SK-N-SH treated with all-trans-retinoic acid at 6 μM for 48 hours (cell line): ENCODE data around the gene PLAAT4.

Experiments
- ARNTL ChIP-seq: fragments of 450-650 bp; formaldehyde crosslinking; IDR thresholded peaks from 2 replicates; pipeline ENCODE4 v1.5.0; 2020; ENCODE audit warnings: low read depth, mild to moderate bottlenecking, moderate library complexity, borderline replicate concordance
- BACH2 ChIP-seq: fragments of 250-450 bp; sonication (Bioruptor Pico); IDR thresholded peaks from 2 replicates; pipeline ENCODE4 v1.9.0; 2021; ENCODE audit warnings: mild to moderate bottlenecking, borderline replicate concordance
- CSDC2 ChIP-seq: fragments of 250-450 bp; sonication (Bioruptor Pico); IDR thresholded peaks from 2 replicates; pipeline ENCODE4 v1.5.0; 2020; ENCODE audit warnings: mild to moderate bottlenecking, moderate library complexity
- GLIS3 ChIP-seq: fragments of 250-450 bp; sonication (Bioruptor Pico); IDR thresholded peaks from 2 replicates; pipeline ENCODE4 v1.5.0; 2020; ENCODE audit warnings: mild to moderate bottlenecking, moderate library complexity
- ISL1 ChIP-seq: fragments of 250-450 bp; sonication (Bioruptor Pico); IDR thresholded peaks from 2 replicates; pipeline ENCODE4 v2.1.2; 2022; ENCODE audit warnings: mild to moderate bottlenecking, moderate library complexity
- PPARA ChIP-seq: fragments of 250-450 bp; sonication (Bioruptor Pico); IDR thresholded peaks from 2 replicates; pipeline ENCODE4 v1.5.0; 2020; ENCODE audit warnings: mild to moderate bottlenecking, borderline replicate concordance
- RARB ChIP-seq: fragments of 250-450 bp; sonication (Bioruptor Pico); IDR thresholded peaks from 2 replicates; pipeline ENCODE4 v1.8.0; 2021; ENCODE audit warnings: mild to moderate bottlenecking, moderate library complexity
- SNAI2 ChIP-seq: fragments of 250-450 bp; sonication (Bioruptor Pico); IDR thresholded peaks from 2 replicates; pipeline ENCODE4 v1.5.0; 2020; ENCODE audit warnings: mild to moderate bottlenecking, moderate library complexity
- ZFP30 ChIP-seq: fragments of 450-650 bp; formaldehyde crosslinking; IDR thresholded peaks from 2 replicates; pipeline ENCODE4 v1.5.0; 2022; ENCODE audit warnings: mild to moderate bottlenecking, moderate library complexity
- TF ChIP-seq, protein P1 (sequence below): fragments of 250-450 bp; sonication (Bioruptor Pico); IDR thresholded peaks from 2 replicates; pipeline ENCODE4 v1.5.1; 2020; ENCODE audit warnings: low read depth, mild to moderate bottlenecking, moderate library complexity
- TF ChIP-seq, protein P2 (sequence below): fragments of 250-450 bp; sonication (Bioruptor Pico); IDR thresholded peaks from 2 replicates; pipeline ENCODE4 v1.8.0; 2021; ENCODE audit warnings: low read depth, mild to moderate bottlenecking, moderate library complexity, borderline replicate concordance
- TF ChIP-seq, protein P3 (sequence below): fragments of 250-450 bp; sonication (Bioruptor Pico); IDR thresholded peaks from 2 replicates; pipeline ENCODE4 v1.8.0; 2020; ENCODE audit warnings: mild to moderate bottlenecking, moderate library complexity, borderline replicate concordance
- TF ChIP-seq, protein P4 (sequence below): fragments of 250-450 bp; sonication (Bioruptor Pico); IDR thresholded peaks from 2 replicates; pipeline ENCODE4 v1.5.1; 2021; ENCODE audit warnings: mild to moderate bottlenecking, moderate library complexity

DNA sequence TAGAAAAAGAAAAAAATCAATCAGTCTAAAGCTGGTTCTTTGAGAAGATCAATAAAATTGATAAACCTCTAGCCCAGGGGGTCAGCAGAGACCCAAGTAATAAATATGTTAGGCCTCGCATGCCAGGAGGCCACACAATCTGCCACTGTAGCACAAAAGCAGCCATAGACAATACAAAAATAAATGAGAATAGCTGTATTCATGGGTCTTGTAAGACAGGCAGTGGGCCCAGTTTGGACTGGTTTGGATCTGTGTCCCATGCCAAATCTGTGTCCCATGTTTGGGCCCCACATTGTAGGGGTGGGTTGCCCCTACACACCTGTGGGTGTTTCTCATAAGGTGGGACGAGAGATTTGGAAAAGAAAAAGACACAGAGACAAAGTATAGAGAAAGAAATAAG lies 6.6 kb upstream of the PLAAT4 start:
- TF ChIP-seq, protein P1, sequence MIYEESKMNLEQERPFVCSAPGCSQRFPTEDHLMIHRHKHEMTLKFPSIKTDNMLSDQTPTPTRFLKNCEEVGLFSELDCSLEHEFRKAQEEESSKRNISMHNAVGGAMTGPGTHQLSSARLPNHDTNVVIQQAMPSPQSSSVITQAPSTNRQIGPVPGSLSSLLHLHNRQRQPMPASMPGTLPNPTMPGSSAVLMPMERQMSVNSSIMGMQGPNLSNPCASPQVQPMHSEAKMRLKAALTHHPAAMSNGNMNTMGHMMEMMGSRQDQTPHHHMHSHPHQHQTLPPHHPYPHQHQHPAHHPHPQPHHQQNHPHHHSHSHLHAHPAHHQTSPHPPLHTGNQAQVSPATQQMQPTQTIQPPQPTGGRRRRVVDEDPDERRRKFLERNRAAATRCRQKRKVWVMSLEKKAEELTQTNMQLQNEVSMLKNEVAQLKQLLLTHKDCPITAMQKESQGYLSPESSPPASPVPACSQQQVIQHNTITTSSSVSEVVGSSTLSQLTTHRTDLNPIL = no peak
- TF ChIP-seq ZFP30 = no peak
- TF ChIP-seq GLIS3 (CRISPR knock-in tag) = no peak
- no peak for TF ChIP-seq ARNTL (CRISPR knock-in tag)
- no peak for TF ChIP-seq CSDC2 (CRISPR knock-in tag)
- TF ChIP-seq RARB (CRISPR knock-in tag) = no peak
- TF ChIP-seq, protein P2, sequence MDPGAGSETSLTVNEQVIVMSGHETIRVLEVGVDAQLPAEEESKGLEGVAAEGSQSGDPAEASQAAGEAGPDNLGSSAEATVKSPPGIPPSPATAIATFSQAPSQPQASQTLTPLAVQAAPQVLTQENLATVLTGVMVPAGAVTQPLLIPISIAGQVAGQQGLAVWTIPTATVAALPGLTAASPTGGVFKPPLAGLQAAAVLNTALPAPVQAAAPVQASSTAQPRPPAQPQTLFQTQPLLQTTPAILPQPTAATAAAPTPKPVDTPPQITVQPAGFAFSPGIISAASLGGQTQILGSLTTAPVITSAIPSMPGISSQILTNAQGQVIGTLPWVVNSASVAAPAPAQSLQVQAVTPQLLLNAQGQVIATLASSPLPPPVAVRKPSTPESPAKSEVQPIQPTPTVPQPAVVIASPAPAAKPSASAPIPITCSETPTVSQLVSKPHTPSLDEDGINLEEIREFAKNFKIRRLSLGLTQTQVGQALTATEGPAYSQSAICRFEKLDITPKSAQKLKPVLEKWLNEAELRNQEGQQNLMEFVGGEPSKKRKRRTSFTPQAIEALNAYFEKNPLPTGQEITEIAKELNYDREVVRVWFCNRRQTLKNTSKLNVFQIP (CRISPR knock-in tag) = no peak
- TF ChIP-seq, protein P3, sequence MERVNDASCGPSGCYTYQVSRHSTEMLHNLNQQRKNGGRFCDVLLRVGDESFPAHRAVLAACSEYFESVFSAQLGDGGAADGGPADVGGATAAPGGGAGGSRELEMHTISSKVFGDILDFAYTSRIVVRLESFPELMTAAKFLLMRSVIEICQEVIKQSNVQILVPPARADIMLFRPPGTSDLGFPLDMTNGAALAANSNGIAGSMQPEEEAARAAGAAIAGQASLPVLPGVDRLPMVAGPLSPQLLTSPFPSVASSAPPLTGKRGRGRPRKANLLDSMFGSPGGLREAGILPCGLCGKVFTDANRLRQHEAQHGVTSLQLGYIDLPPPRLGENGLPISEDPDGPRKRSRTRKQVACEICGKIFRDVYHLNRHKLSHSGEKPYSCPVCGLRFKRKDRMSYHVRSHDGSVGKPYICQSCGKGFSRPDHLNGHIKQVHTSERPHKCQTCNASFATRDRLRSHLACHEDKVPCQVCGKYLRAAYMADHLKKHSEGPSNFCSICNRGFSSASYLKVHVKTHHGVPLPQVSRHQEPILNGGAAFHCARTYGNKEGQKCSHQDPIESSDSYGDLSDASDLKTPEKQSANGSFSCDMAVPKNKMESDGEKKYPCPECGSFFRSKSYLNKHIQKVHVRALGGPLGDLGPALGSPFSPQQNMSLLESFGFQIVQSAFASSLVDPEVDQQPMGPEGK = no peak
- no peak for TF ChIP-seq ISL1 (CRISPR knock-in tag)
- TF ChIP-seq SNAI2 = no peak
- TF ChIP-seq PPARA = no peak
- TF ChIP-seq, protein P4, sequence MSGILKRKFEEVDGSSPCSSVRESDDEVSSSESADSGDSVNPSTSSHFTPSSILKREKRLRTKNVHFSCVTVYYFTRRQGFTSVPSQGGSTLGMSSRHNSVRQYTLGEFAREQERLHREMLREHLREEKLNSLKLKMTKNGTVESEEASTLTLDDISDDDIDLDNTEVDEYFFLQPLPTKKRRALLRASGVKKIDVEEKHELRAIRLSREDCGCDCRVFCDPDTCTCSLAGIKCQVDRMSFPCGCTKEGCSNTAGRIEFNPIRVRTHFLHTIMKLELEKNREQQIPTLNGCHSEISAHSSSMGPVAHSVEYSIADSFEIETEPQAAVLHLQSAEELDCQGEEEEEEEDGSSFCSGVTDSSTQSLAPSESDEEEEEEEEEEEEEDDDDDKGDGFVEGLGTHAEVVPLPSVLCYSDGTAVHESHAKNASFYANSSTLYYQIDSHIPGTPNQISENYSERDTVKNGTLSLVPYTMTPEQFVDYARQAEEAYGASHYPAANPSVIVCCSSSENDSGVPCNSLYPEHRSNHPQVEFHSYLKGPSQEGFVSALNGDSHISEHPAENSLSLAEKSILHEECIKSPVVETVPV (CRISPR knock-in tag) = no peak
- no peak for TF ChIP-seq BACH2 (CRISPR knock-in tag)
